T-helper 2 cell treated with Interferon-gamma antibody and Interleukin-4, amounts not matched to agents 100 ng/mL and 5 ng/mL, for 36 hours (primary cell): Measurements from ENCODE around the gene LOC128125822.
"Not testable (repeated sequence)": the region's sequence is repeated elsewhere in the genome, so short reads cannot be mapped to it uniquely, and the experiment has no call there.

Source experiments
- intact Hi-C: fragments of 100-400 bp; cut with micrococcal nuclease; formaldehyde crosslinking; loops from one replicate; pipeline ENCODE4 v1.15.1; 2023

LOC128125822 gene

DNA sequence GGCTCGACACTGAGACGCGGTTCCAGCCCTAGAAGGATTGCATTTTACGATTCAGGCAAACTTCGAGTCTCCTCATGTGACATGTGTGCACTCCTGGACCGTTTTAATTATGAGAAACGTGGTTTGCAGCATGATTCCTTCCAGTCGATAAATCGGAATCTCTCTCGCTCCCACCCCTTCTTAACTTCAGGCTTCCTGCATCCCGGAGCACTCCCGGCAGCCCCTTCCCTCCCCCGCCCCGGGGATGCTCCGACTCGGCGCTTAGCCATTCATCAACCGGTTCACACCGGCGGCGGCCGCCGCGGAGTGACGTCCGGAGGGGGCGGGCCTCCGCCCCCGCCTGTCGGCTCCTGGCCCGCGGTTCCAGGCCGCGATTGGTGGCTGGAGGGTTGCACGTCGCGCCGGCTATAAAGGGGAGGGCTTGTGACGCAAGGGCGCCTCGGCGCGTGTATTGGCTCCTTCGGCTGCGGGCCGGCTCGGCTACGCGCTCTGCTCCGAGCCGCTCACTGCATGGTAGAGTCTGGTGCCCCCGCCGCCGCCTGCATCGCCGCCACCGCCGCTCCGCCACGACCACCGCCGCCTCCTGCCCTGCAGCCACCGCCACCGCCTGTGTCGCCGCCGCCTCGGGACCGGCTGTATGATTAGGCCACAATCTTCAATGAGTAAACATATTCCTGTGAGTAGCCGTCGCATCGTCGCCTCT lies at the start of gene LOC128125822, which contains the start of gene PTP4A1:
TSS of gene LOC128125822 (plus strand) at position 437 of the 703 bp plus-strand sequence.
TSS of gene PTP4A1 (plus strand) at position 437 of the 703 bp plus-strand sequence. CDS start 4,401 bp downstream, outside the sequence.
- intact Hi-C loops = loop anchor here (1.0 to 2.0 kb wide), 4 partner anchors 43 to 219 kb away; partner anchors contain the start of gene PHF3

GRCh38 chr6:63522911-63523287 lies 49.4 kb upstream of the LOC128125822 start:
- intact Hi-C loops = not testable (repeated sequence)

DNA sequence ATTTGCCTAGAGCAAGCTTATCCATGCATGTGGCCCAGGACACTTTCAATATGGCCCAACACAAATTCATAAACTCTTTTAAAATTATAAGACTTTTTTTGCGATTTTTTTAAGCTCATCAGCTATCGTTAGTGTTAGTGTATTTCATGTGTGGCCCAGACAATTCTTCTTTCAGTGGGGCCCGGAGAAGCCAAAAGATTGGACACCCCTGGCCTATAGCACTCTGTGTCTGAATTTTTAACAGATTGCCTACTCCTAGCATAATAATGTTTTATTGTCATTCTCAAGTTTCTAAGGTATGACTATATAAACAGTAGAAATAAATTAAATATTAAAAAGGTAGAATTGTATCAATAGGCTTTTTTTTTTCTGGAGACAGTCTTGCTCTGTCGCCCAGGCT lies 48.6 kb upstream of the LOC128125822 start:
- intact Hi-C loops = no loop called here

DNA sequence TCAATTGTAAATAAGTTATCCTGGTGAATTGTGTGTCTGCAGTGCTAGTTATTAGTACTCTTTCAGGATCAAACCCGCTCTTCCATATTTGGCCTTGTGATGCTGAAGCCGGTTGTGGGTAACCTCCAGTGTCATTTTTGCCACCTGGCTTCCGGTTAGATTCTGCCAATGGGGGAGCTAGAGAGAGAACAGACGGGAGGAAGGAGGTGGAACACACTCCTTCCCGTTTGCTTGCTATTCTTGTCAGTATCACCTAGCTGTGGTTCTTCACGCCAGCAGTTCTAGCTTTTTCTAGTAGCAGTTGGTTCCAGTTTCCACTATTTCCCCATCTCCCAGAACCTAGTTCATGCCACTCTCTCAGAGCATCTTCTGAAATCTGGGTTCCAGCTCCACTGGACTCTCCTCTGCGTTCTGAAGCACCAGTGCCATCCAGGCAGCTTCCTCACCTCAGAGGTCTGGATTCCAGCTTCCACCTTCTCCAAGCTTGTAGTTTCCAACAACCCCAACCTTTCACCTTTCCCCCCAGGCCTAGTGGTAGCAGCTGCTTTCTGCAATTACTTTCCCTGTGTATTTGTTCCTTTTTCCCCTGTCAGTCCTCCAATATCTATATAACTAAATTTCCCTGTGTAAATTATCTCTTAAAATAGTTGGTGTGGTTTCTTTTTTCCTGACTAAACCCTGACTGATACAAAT lies 46.9 kb upstream of the LOC128125822 start:
- intact Hi-C loops = loop anchor here (5.0 kb wide), 1 partner anchor 112 kb away; the partner anchor contains the start of gene PHF3

DNA sequence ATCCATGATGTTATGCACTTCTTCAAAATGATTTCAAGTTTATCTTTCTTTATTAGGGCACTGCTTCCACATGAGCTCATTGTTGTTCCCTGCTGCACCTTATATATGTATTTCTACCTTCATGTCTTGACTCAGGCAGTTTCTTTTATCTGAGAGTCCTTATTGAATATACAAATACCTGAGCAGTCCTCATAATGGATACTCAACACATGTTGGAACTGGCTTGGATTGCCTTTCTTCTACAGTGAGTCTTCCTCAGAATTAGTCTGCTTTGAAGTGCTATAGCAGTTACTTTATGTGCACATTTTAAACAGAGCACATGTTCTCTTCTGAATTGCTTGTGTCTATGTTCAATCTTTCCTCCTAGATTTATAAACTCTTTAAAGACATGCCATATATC lies 45.3 kb upstream of the LOC128125822 start:
- intact Hi-C loops = loop anchor here (5.0 kb wide), 1 partner anchor 110 kb away; the partner anchor contains the start of gene PHF3

- intact Hi-C loops = loop anchor here (2.0 to 5.0 kb wide), 2 partner anchors 19 to 109 kb away; partner anchors contain the start of gene PHF3
Observed at GRCh38 chr6:63527658-63528514, 44.4 kb upstream of the LOC128125822 start.

DNA sequence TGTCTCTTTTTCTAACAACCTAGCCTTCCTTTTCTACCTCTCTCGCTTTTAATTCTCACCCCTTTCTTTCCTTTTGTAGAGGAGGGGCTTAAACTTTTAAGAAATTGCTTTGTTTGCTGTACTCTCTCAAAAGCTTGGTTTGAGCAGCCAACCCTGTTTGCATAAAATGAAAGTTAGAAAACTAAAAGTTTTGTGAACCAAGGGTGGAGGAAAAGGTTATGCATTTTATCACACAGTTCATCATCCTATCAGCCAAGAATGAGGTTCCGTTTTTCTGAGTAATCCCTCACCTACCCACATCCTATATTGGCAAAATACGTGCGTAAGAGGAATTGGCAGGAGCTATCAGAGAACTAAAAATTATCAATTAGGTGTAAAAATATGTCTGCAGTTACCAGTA lies 42.8 kb upstream of the LOC128125822 start:
- intact Hi-C loops = loop anchor here (1.0 to 5.0 kb wide), 4 partner anchors 12 to 108 kb away; partner anchors contain the start of genes LOC128125822, PHF3 and PTP4A1

GRCh38 chr6:63530182-63530581 lies 42.1 kb upstream of the LOC128125822 start:
- intact Hi-C loops = no loop called here

DNA sequence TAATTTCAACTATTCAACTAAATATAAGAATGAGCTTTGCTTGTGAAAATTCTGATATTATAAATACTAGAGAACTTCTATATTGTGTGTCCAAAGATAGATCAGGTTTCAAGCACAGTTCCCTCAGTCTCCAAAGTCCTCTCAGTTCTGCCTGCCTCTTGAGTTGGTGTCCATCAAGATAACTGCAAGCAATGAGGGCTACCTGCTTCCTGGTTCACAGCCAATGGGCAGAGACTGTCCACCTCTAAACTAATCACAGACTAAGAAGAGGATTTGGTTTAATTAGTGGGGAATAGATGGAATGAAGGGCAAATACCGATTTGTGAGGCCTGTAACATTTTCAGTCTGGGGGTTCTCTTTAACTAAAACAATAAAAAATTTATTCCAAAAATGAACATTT lies 41.3 kb upstream of the LOC128125822 start:
- intact Hi-C loops = no loop called here

GRCh38 chr6:63533026-63533425 lies 39.3 kb upstream of the LOC128125822 start:
- intact Hi-C loops = no loop called here

GRCh38 chr6:63533952-63534351 lies 38.3 kb upstream of the LOC128125822 start:
- intact Hi-C loops = no loop called here

GRCh38 chr6:63537201-63537958 lies 34.9 kb upstream of the LOC128125822 start:
- intact Hi-C loops = no loop called here

GRCh38 chr6:63537959-63538300 lies 34.4 kb upstream of the LOC128125822 start:
- intact Hi-C loops = no loop called here

DNA sequence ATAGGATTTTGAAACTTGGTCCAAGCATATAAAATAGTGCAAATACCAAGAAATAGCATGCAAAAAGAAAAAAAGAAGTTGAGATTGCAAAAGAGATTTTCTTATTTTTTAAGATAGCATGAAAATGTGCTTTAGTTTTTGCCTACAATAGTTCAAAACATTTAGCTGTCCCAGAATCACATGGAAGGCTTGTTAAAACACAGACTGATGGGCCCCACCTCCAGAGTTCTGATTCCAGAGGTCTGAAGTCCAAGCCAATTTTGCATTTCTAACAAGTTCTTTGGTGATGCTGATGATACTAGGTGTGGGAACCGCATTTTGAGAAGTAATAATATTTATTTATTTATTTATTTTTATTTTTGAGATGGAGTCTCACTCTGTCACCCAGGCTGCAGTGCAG lies 33.7 kb upstream of the LOC128125822 start:
- intact Hi-C loops = no loop called here

- intact Hi-C loops = no loop called here
Observed at GRCh38 chr6:63543001-63543400, 29.3 kb upstream of the LOC128125822 start.

- intact Hi-C loops = no loop called here
Observed at GRCh38 chr6:63543982-63544381, 28.3 kb upstream of the LOC128125822 start.

DNA sequence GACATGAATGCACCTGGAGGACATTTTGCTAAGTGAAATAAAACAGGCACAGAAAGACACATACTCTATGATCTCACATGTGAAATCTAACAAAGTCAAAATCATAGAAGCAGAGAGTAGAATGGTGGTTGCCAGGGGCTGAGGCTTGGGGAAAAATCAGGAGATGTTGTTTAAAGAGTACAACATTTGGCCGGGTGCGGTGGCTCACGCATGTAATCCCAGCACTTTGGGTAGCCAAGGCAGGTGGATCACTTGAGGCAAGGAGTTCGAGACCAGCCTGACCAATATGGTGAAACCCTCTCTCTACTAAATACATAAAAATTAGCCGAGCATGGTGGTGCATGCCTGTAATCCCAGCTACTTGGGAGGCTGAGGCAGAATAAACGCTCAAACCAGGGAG lies 26.0 kb upstream of the LOC128125822 start:
- intact Hi-C loops = no loop called here

DNA sequence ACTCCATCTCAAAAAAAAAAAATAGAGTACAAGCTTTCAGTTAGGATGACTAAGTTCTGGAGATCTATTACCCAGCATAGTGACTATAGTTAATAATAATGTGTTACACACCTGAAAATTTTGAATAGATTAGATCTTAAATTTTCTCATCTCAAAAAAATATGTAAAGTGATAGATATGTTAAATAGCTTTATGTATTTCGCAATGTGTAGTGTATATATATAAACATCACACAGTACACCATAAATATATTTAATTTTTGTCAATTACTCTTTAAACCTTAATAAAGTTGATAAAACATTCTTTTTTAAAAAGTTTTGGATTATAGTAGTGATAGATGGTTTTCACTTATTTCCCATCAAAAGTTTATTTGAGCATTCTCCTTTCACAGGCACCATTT lies 25.6 kb upstream of the LOC128125822 start:
- intact Hi-C loops = no loop called here

- intact Hi-C loops = no loop called here
Observed at GRCh38 chr6:63549076-63549475, 23.2 kb upstream of the LOC128125822 start.

DNA sequence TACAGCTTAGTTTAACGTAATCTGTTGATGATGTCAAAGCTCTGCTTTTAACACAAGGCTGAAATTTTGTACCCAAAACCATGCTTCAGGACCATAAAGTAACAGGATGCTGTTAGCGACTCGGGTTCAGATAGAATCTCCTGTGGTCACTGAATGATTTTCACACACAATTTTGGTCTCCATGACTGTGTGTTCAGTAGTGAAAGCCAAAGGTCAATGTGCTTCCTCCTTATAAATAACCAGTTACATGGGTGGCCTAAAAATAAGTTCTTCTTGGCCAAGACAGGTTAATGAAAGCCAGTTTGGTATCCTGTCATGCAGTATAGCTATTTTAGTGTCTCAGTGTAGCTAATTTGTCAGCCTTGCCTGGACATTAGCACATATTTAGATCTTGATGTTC lies 19.1 kb upstream of the LOC128125822 start:
- intact Hi-C loops = no loop called here

GRCh38 chr6:63553900-63554299 lies 18.4 kb upstream of the LOC128125822 start:
- intact Hi-C loops = no loop called here
